GM10847 (cell line): ENCODE measurements around the gene ARIH2.

ENCODE experiments used
- POLR2A ChIP-seq: IDR thresholded peaks from 2 replicates; pipeline ENCODE4 v1.6.1; 2011; ENCODE audit not compliant: insufficient read length; ENCODE audit errors: extremely low read depth

The ARIH2 gene

GRCh38 chr3:49018707-49019006, 100.0 kb downstream of the ARIH2 start:
- TF ChIP-seq POLR2A = no peak

DNA sequence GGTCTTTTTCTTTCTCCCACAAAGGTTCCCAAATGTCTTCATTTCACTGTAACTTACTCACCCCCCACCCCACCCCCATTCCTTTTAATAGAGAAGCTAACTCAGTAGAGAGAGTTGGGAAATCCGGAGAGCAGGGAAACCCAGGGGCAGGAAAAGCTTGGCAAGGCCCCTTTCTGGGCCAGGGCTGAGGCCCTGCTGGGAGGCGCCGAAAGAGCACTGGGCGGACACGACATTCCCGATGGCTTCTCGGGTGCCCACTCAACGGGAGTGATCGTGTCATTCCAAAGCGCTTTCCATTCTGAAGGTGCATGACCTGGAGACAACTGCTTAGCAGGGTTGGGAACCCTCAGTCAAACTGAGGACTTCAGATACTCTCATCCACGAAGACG, 101.3 kb downstream of the ARIH2 start:
- no peak for TF ChIP-seq POLR2A

- TF ChIP-seq POLR2A = peak; percentile 28
These were observed 101.9 kb downstream of the ARIH2 start for GRCh38 chr3:49020330-49021212.

- peak; percentile 100 for TF ChIP-seq POLR2A
These were observed 102.7 kb downstream of the ARIH2 start for GRCh38 chr3:49021213-49021812.

GRCh38 chr3:49021813-49022687, 103.4 kb downstream of the ARIH2 start, which contains the start of gene NDUFAF3:
Gene NDUFAF3 (plus strand): TSS chr3:49022121. CDS start chr3:49022145, 24 bp downstream.
- peak; percentile 91 for TF ChIP-seq POLR2A

DNA sequence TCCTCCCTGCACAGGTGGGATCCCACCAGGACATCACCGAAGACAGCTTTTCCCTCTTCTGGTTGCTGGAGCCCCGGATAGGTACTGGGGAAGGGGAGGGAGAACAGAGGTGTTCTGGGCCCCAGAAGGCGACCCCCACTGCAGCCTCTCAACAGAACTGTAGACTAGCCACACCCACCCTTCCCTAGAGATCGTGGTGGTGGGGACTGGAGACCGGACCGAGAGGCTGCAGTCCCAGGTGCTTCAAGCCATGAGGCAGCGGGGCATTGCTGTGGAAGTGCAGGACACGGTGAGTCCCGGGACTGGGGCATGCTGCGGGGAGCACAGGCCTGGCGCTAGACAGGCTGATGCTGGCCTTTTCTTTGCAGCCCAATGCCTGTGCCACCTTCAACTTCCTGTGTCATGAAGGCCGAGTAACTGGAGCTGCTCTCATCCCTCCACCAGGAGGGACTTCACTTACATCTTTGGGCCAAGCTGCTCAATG, 104.1 kb downstream of the ARIH2 start:
- TF ChIP-seq POLR2A = no peak

DNA sequence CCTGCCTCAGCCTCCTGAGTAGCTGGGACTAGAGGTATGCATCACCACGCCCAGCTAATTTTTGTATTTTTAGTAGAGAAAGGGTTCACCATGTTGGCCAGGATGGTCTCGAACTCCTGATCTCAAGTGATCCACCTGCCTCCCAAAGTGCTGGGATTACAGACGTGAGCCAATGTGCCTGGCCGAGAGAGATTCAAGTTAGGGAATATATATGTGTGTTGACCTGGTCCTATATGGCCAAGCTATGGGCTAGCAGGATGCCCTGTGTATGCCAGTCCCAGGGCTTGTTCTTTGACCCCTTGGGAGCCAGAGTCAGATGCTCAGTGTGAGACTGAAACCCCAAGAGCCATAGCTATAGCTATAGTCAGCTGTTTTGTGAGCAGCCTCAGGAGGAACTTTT, 105.1 kb downstream of the ARIH2 start:
- no peak for TF ChIP-seq POLR2A

DNA sequence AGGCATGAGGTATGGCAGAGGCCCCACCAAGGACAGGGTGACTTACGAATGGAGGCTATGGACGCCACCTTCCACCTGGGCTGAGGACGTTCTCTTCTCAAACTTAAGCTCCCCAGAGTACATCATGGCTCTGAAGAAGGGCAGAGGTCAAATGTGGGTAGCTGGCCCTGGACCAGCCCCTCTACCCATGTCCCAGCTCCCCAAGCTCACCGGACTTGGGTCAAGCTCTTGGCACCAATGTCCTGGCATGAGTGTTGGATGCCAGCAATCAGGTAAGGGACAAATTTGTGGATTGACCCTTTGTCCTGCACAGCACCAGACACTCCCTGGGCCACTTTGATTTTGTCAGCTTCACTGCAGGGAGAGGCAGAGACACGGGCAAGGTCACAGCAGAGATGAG, 105.8 kb downstream of the ARIH2 start:
- TF ChIP-seq POLR2A = peak; percentile 11

DNA sequence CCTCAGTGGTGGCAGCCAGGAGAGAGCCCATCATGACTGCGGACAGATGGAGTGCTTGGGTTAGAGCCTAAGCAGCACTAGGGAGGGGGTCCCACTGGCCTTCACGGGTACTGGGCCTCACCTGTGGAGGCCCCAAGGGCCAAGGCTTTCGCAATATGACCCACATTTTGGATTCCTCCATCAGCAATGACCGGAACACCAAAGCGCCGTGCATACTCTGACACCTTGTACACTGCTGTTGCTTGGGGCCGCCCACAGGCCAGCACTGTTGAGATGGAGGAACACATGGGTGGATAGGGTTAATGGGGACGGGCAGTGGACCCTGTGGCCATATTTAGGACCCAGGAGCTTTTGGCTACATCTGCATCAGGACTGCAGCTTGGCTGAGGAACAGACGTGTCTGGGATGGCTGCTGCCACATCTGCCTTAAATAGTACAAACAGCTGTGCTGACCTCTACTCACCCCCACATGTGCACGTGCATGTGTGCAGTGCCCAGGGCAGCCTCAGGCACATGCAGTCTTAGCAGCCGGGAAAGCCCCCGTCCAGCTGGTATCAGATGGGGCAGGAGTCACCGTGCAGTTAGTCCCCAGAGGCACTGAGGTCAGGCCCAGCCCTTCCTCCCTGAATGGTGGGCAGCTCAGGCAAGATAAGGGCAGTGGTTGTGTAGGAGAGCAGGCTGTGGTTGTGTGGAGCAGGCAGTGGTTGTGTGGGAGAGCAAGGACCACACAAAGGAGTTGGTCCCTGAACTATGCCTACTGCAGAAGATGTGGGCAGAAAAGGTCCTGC, 106.6 kb downstream of the ARIH2 start:
- peak; percentile 1 for TF ChIP-seq POLR2A

DNA sequence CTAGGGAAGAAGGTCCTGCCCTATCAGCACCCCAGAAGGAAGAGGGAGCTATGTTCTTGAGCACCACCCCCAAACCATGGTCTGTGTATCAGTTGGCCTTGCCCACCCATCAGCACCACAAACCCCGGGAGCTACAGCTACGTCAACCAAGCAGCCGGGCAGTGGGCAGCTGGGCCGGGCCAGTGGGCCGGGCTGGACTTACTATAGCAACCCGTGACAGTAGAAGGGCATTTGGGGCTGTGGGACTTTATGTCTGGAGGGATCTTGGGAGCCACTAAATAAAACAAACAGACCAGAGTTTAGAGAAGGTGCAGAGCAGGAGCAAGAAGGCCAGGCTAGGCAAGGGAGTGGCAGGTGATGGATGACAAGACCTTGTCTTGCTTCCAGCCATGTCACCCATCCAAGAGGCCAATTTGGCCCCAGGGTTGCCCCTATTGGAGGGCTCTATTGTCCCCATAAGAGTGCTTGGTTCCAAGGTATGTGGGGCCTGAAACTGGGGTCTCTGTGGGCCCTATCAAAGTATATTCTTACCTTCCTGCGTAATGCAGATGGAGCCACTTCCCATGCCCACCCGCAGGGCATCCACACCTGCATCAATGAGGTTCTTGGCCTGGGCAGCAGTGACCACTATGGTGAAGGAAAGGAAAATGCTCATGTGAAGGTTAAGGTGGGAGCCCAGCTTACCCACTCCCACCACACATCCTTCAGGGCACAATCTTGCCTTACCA, 107.3 kb downstream of the ARIH2 start:
- TF ChIP-seq POLR2A = no peak

DNA sequence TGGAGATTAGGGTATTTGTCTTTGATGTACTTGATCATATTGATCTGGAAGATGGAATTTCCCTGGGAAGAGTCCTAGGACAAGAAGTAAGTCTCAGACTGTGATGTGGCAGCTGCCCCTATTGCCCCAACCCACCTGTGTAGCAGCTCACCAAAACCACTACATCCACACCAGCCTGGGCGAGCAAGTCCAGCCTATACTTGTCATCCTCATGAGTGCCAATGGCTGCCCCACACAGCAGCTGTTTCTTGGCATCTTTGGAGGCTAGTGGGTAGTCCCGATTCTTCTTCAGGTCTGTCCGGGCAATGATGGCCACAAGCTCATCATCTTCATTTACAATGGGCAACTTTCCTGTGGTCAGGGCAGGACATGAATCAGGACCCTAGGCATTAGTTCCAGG, 107.9 kb downstream of the ARIH2 start:
- TF ChIP-seq POLR2A = no peak

DNA sequence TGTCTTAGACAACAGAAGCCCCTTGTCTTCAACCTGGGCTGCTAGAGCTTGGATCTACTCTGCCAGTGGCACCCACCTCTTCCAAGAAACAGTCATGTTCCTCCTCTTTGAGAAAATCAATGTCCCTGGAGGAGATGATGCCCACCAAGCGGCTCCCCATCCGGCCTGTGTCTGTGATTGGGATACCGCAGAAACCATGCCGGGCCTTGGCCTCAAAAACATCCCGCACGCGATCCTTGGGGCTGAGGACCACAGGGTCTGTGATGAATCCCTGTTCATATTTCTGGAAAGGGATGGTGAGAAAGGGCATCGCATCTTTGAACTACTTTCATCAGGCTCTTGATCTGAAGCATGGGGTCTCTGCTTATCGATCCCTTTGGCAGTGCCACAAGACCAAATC, 109.0 kb downstream of the ARIH2 start:
- TF ChIP-seq POLR2A = no peak

- TF ChIP-seq POLR2A = no peak
These were observed 109.6 kb downstream of the ARIH2 start for GRCh38 chr3:49028298-49028672.
